HEK293 (cell line): Measurements from ENCODE around the gene ACADL.

Experiments
- CTCF ChIA-PET: fragments of 350-600 bp; formaldehyde crosslinking; extraction: SDS; loops from one replicate; lab custom pipeline; 2021; ENCODE audit warnings: antibody characterized with exemption; lab: Yijun Ruan, JAX
- POLR2A ChIA-PET: fragments of 300-600 bp; formaldehyde crosslinking; extraction: SDS; loops from one replicate; lab custom pipeline; 2020; ENCODE audit warnings: antibody characterized with exemption, inconsistent platforms; lab: Yijun Ruan, JAX
- H3K27ac ChIP-seq: fragments of 200-500 bp; sonication (Bioruptor generic); 2 replicates; pipeline ENCODE4 v1.5.1; 2014; ENCODE audit warnings: low read depth, low read length, control low read depth, inconsistent platforms; ENCODE audit errors: extremely low read depth
- H3K36me3 ChIP-seq, 2 experiments: fragments of 200-500 bp in 1 of 2; sonication (Bioruptor generic) in 1 of 2; 1 replicate in 1 of 2; 2 replicates in 1 of 2; pipeline ENCODE4 v1.5.1; 2014 to 2017; ENCODE audit warnings: inconsistent platforms in 2 of 2, low read length in 2 of 2; ENCODE audit not compliant: control insufficient read depth in 2 of 2, insufficient read depth in 1 of 2
- H3K4me1 ChIP-seq: fragments of 200-500 bp; sonication (Bioruptor generic); 2 replicates; pipeline ENCODE4 v1.5.1; 2014; ENCODE audit warnings: mild to moderate bottlenecking, low read length, inconsistent platforms; ENCODE audit not compliant: control insufficient read depth, insufficient read depth
- H3K4me3 ChIP-seq: 2 replicates; pipeline ENCODE4 v1.5.1; 2011; ENCODE audit warnings: low read depth, mild to moderate bottlenecking, control low read depth, low read length, moderate library complexity
- H3K9me3 ChIP-seq: fragments of 200-500 bp; sonication (Bioruptor generic); 2 replicates; pipeline ENCODE4 v1.5.1; 2014; ENCODE audit warnings: low read depth, low read length, inconsistent platforms; ENCODE audit not compliant: control insufficient read depth, insufficient read depth
- BCL11B ChIP-seq: fragments of 450-650 bp; formaldehyde crosslinking; IDR thresholded peaks from 2 replicates; pipeline ENCODE4 v1.5.1; 2016; ENCODE audit warnings: low read depth, missing biosample characterization, missing genetic modification characterization
- FEZF1 ChIP-seq: fragments of 450-650 bp; formaldehyde crosslinking; IDR thresholded peaks from 2 replicates; pipeline ENCODE4 v1.5.1; 2016; ENCODE audit warnings: missing biosample characterization, missing genetic modification characterization
- KLF9 ChIP-seq: fragments of 450-650 bp; formaldehyde crosslinking; IDR thresholded peaks from 2 replicates; pipeline ENCODE4 v1.5.1; 2016; ENCODE audit warnings: missing biosample characterization, missing genetic modification characterization, low read depth
- ZBTB21 ChIP-seq: fragments of 450-650 bp; formaldehyde crosslinking; IDR thresholded peaks from 2 replicates; pipeline ENCODE4 v1.5.1; 2017; ENCODE audit warnings: missing biosample characterization, missing genetic modification characterization
- ZBTB7A ChIP-seq: fragments of 450-650 bp; formaldehyde crosslinking; IDR thresholded peaks from 2 replicates; pipeline ENCODE4 v1.5.1; 2016; ENCODE audit warnings: low read depth, missing biosample characterization, missing genetic modification characterization
- ZNF140 ChIP-seq: fragments of 450-650 bp; formaldehyde crosslinking; IDR thresholded peaks from 2 replicates; pipeline ENCODE4 v1.5.1; 2016; ENCODE audit warnings: missing biosample characterization, missing genetic modification characterization
- ZNF169 ChIP-seq: fragments of 450-650 bp; formaldehyde crosslinking; IDR thresholded peaks from 2 replicates; pipeline ENCODE4 v1.5.1; 2016; ENCODE audit warnings: missing biosample characterization, missing genetic modification characterization
- ZNF311 ChIP-seq: fragments of 450-650 bp; formaldehyde crosslinking; IDR thresholded peaks from 2 replicates; pipeline ENCODE4 v1.5.1; 2017; ENCODE audit warnings: missing biosample characterization, missing genetic modification characterization, borderline replicate concordance
- ZNF324 ChIP-seq: fragments of 450-650 bp; formaldehyde crosslinking; IDR thresholded peaks from 2 replicates; pipeline ENCODE4 v1.5.1; 2016; ENCODE audit warnings: missing biosample characterization, missing genetic modification characterization
- ZNF549 ChIP-seq: fragments of 450-650 bp; IDR thresholded peaks from 2 replicates; pipeline ENCODE4 v1.5.1; 2018; ENCODE audit warnings: missing biosample characterization, missing genetic modification characterization, mild to moderate bottlenecking, inconsistent platforms, moderate library complexity
- ZSCAN16 ChIP-seq: fragments of 450-650 bp; formaldehyde crosslinking; IDR thresholded peaks from 2 replicates; pipeline ENCODE4 v1.5.1; 2016; ENCODE audit warnings: missing biosample characterization, missing genetic modification characterization
- ZSCAN30 ChIP-seq: fragments of 450-650 bp; IDR thresholded peaks from 2 replicates; pipeline ENCODE4 v1.5.1; 2018; ENCODE audit warnings: missing biosample characterization, mild to moderate bottlenecking, missing genetic modification characterization, moderate library complexity
- TF ChIP-seq, protein P1 (sequence below): fragments of 450-650 bp; formaldehyde crosslinking; IDR thresholded peaks from 2 replicates; pipeline ENCODE4 v1.5.0; 2017; ENCODE audit warnings: missing biosample characterization, missing genetic modification characterization, borderline replicate concordance
- TF ChIP-seq, protein P2 (sequence below): fragments of 450-650 bp; formaldehyde crosslinking; IDR thresholded peaks from 2 replicates; pipeline ENCODE4 v1.5.1; 2017; ENCODE audit warnings: missing biosample characterization, missing genetic modification characterization
- TF ChIP-seq, protein P3 (sequence below): IDR thresholded peaks from 2 replicates; pipeline ENCODE4 v1.6.1; 2011; ENCODE audit warnings: mild to moderate bottlenecking, low read depth, low read length, borderline replicate concordance
- TF ChIP-seq, protein P4 (sequence below): fragments of 450-650 bp; formaldehyde crosslinking; IDR thresholded peaks from 2 replicates; pipeline ENCODE4 v1.5.1; 2016; ENCODE audit warnings: missing biosample characterization, missing genetic modification characterization
- TF ChIP-seq, protein P5 (sequence below): fragments of 450-650 bp; formaldehyde crosslinking; IDR thresholded peaks from 2 replicates; pipeline ENCODE4 v1.5.1; 2016; ENCODE audit warnings: missing biosample characterization, missing genetic modification characterization
- TF ChIP-seq, protein P6 (sequence below): fragments of 450-650 bp; IDR thresholded peaks from 2 replicates; pipeline ENCODE4 v1.5.1; 2018; ENCODE audit warnings: missing biosample characterization, mild to moderate bottlenecking, missing genetic modification characterization

ACADL gene

DNA sequence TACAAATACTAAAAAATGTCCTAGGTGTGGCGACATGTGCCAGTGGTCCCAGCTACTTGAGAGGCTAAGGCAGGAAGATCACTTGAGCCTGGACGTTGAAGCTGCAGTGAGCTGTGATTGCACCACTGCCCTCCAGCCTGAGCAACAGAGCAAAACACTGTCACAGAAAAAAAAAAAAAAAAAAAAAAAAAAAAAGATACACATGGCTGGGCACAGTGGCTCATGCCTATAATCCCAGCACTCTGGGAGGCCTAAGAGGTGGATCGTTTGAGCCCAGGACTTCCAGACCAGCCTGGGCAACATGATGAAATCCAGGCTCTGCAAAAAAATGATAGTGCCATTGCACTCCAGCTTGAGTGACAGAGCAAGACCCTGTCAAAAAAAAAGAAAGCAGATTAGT, 67.7 kb downstream of the ACADL start:
- Histone ChIP-seq H3K4me1 (no peaks in the 10 kb centered on the region), H3K4me3 (no peak overlapping the region), H3K9me3 (no peaks in the 10 kb centered on the region), H3K36me3 (peaks cover 0 to 13% of the 10 kb centered on the region in 2 experiments; a peak in 2 of 3 replicates)
- POLR2A ChIA-PET = no interaction called here
- no peak for TF ChIP-seq ZNF549 (tag by site-specific recombination)
- TF ChIP-seq, protein P1, sequence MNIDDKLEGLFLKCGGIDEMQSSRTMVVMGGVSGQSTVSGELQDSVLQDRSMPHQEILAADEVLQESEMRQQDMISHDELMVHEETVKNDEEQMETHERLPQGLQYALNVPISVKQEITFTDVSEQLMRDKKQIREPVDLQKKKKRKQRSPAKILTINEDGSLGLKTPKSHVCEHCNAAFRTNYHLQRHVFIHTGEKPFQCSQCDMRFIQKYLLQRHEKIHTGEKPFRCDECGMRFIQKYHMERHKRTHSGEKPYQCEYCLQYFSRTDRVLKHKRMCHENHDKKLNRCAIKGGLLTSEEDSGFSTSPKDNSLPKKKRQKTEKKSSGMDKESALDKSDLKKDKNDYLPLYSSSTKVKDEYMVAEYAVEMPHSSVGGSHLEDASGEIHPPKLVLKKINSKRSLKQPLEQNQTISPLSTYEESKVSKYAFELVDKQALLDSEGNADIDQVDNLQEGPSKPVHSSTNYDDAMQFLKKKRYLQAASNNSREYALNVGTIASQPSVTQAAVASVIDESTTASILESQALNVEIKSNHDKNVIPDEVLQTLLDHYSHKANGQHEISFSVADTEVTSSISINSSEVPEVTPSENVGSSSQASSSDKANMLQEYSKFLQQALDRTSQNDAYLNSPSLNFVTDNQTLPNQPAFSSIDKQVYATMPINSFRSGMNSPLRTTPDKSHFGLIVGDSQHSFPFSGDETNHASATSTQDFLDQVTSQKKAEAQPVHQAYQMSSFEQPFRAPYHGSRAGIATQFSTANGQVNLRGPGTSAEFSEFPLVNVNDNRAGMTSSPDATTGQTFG (tag by site-specific recombination) = no peak
- no peak for TF ChIP-seq KLF9
- TF ChIP-seq, protein P2, sequence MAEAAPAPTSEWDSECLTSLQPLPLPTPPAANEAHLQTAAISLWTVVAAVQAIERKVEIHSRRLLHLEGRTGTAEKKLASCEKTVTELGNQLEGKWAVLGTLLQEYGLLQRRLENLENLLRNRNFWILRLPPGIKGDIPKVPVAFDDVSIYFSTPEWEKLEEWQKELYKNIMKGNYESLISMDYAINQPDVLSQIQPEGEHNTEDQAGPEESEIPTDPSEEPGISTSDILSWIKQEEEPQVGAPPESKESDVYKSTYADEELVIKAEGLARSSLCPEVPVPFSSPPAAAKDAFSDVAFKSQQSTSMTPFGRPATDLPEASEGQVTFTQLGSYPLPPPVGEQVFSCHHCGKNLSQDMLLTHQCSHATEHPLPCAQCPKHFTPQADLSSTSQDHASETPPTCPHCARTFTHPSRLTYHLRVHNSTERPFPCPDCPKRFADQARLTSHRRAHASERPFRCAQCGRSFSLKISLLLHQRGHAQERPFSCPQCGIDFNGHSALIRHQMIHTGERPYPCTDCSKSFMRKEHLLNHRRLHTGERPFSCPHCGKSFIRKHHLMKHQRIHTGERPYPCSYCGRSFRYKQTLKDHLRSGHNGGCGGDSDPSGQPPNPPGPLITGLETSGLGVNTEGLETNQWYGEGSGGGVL (tag by site-specific recombination) = no peak
- TF ChIP-seq, protein P3, sequence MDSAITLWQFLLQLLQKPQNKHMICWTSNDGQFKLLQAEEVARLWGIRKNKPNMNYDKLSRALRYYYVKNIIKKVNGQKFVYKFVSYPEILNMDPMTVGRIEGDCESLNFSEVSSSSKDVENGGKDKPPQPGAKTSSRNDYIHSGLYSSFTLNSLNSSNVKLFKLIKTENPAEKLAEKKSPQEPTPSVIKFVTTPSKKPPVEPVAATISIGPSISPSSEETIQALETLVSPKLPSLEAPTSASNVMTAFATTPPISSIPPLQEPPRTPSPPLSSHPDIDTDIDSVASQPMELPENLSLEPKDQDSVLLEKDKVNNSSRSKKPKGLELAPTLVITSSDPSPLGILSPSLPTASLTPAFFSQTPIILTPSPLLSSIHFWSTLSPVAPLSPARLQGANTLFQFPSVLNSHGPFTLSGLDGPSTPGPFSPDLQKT = no peak
- TF ChIP-seq ZBTB21 (tag by site-specific recombination) = no peak
- no peak for TF ChIP-seq ZNF311 (tag by site-specific recombination)
- TF ChIP-seq ZSCAN30 (tag by site-specific recombination) = no peak
- no peak for TF ChIP-seq ZNF140 (tag by site-specific recombination)
- no peak for TF ChIP-seq BCL11B (tag by site-specific recombination)
- TF ChIP-seq, protein P4, sequence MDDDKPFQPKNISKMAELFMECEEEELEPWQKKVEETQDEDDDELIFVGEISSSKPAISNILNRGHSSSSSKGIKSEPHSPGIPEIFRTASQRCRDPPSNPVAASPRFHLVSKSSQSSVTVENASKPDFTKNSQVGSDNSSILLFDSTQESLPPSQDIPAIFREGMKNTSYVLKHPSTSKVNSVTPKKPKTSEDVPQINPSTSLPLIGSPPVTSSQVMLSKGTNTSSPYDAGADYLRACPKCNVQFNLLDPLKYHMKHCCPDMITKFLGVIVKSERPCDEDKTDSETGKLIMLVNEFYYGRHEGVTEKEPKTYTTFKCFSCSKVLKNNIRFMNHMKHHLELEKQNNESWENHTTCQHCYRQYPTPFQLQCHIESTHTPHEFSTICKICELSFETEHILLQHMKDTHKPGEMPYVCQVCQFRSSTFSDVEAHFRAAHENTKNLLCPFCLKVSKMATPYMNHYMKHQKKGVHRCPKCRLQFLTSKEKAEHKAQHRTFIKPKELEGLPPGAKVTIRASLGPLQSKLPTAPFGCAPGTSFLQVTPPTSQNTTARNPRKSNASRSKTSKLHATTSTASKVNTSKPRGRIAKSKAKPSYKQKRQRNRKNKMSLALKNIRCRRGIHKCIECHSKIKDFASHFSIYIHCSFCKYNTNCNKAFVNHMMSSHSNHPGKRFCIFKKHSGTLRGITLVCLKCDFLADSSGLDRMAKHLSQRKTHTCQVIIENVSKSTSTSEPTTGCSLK = no peak
- TF ChIP-seq ZBTB7A (tag by site-specific recombination) = no peak
- TF ChIP-seq ZNF169 (tag by site-specific recombination) = no peak
- TF ChIP-seq, protein P5, sequence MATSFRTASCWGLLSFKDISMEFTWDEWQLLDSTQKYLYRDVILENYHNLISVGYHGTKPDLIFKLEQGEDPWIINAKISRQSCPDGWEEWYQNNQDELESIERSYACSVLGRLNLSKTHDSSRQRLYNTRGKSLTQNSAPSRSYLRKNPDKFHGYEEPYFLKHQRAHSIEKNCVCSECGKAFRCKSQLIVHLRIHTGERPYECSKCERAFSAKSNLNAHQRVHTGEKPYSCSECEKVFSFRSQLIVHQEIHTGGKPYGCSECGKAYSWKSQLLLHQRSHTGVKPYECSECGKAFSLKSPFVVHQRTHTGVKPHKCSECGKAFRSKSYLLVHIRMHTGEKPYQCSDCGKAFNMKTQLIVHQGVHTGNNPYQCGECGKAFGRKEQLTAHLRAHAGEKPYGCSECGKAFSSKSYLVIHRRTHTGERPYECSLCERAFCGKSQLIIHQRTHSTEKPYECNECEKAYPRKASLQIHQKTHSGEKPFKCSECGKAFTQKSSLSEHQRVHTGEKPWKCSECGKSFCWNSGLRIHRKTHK (tag by site-specific recombination) = no peak
- TF ChIP-seq, protein P6, sequence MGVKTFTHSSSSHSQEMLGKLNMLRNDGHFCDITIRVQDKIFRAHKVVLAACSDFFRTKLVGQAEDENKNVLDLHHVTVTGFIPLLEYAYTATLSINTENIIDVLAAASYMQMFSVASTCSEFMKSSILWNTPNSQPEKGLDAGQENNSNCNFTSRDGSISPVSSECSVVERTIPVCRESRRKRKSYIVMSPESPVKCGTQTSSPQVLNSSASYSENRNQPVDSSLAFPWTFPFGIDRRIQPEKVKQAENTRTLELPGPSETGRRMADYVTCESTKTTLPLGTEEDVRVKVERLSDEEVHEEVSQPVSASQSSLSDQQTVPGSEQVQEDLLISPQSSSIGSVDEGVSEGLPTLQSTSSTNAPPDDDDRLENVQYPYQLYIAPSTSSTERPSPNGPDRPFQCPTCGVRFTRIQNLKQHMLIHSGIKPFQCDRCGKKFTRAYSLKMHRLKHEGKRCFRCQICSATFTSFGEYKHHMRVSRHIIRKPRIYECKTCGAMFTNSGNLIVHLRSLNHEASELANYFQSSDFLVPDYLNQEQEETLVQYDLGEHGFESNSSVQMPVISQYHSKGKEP (tag by site-specific recombination) = no peak
- TF ChIP-seq FEZF1 (tag by site-specific recombination) = no peak
- no peak for TF ChIP-seq ZSCAN16
- no peak for TF ChIP-seq ZNF324
- TF ChIP-seq, all 188 proteins: peak for 0
- no peak overlapping the region for H3K27ac ChIP-seq
- CTCF ChIA-PET = interaction anchor here (0.5 kb wide), 1 partner anchor 84 kb away, joined by 3 read pairs; no protein-coding TSS in a partner anchor
